Smooth muscle cell of the coronary artery (primary cell): Measurements from ENCODE around the gene SUCLA2. TPM values are rescaled to one million over a fixed set of nuclear protein-coding genes. Genes with fewer than 3 reads are reported as not detected.

Experiments
- total RNA-seq: library from RNA; depleted of rRNA; stranded (reverse); fragments of >200 nt; gene quantifications from 2 replicates; pipeline ENCODE4 v1.2.3, GENCODE V29; 2014; ENCODE audit warnings: low replicate concordance

Gene SUCLA2
- 43.5 and 43.8 TPM in 2 replicates for total RNA-seq

DNA sequence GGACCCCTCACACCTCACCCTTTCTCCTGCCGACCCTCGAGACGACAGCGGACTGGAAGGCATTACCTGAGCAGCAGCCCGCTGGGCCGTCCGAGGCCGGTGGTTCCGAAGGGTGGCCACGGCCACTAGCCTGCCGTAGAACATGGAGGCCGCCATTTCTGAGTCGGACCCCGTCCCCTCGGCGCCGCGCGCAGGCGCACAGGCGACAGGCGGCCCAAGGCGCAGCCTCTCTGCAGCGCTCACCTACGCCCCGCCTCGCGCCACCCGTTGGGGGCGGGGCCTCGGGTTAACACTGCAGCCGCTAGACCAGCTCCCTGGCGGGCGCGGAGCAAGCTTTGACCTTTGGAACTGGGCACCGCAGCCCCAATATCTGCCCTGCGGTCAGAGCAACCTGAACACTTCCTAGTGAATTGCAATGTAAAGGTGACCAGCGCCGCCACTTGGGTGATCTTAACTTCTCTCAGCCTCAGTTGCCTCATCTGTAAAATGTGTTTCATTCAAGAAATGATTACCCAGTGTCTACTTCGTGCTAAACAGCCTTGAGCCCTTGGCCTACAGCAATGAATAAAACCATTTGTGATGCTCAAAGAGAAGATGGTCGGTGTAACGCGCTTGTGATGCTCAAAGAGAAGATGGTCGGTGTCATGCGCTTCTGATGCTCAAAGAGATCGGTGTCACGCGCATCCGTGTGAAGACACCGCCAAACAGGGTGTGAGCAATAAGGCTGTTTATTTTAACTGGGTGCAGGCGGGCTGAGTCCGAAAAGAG lies at the start of gene SUCLA2:
SUCLA2 (minus strand) TSS at position 160 of the 768 bp plus-strand sequence; CDS start at position 156, 4 bp downstream.

DNA sequence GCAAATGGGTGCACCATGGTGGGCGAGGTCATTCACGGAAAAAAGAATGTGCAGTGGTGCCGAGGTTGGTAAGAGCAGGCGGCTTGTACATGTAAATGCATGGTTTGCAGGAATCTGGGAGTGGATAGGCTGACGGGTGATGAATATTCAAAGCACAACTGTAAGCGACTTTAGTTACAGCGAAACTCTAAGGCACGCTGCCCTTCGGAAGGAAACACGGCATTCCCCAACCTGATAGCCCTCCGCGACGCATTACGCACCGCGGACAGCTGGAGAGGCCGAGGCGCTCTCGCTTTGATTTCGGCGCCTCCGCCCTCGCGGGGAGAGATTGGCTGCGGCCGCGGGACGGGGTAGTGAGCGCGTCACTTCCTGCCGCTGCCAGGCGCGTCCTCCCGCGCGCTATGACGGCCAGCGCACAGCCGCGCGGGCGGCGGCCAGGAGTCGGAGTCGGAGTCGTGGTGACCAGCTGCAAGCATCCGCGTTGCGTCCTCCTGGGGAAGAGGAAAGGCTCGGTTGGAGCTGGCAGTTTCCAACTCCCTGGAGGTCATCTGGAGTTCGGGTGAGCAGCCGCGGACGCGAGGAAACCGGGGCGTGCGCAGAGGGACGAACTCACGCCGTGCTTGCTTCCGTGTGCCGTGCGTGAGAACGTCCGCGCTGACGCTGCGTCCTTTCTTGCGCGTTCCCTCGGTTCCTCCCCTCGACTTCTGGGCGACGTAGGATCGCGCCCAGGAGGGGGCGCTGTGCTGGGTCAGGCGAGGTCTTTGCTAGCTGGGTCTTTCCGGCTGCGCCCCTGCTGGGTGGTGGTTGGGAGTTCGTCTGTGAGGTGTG lies 36.5 kb upstream of the SUCLA2 start, which contains the start of gene NUDT15:
NUDT15 (plus strand) TSS at position 381 of the 828 bp plus-strand sequence; CDS start at position 402, 21 bp downstream.

Other genes with a start within 250 kb of the SUCLA2 start
- gene NUDT15, start 36.5 kb upstream of the SUCLA2 start, total RNA-seq, result 5.7 and 12.7 TPM in 2 replicates
- 24.1 and 35.5 TPM in 2 replicates for gene MED4, start 93.8 kb upstream of the SUCLA2 start, total RNA-seq
- 81.8 and 168 TPM in 2 replicates for gene ITM2B, start 231.9 kb upstream of the SUCLA2 start, total RNA-seq